ENCODE measurements around the gene SYPL1. TPM values are rescaled to one million over a fixed set of nuclear protein-coding genes. Genes with fewer than 3 reads are reported as not detected.

SYPL1 gene
- total and polyA plus RNA-seq, 2 donors (not counting 1 experiment from before 2014, with no cell fraction given): 58.5 to 130 TPM

GRCh38 chr7:106126170-106126938 is 14.2 kb upstream of the SYPL1 start:
- WGBS (ENCODE audit: insufficient coverage): no CpG with 5 or more reads among the region's 7 CpGs
- Histone ChIP-seq H3K4me2 (replicated peaks; ENCODE audit: low read depth, low read length, poor library complexity, severe bottlenecking) (peak overlapping the region; percentile 10), H3K4me1 (ENCODE audit: control insufficient read depth in 2 of 2, insufficient read depth in 2 of 2, low read length in 2 of 2) (peaks cover 7 to 9% of the 10 kb centered on the region in 2 donors), H2AFZ (ENCODE audit: insufficient read depth, low read depth, low read length, poor library complexity, severe bottlenecking) (no peak overlapping the region), H3K27me3 (replicated peaks in 1 of 4; ENCODE audit: control extremely low read depth in 1 of 4, control insufficient read depth in 3 of 4, insufficient read depth in 4 of 4, low read length in 3 of 4) (no peaks in the 10 kb centered on the region), H3K27ac (ENCODE audit: low read length in 2 of 2) (no peak overlapping the region), H3K9me3 (ENCODE audit: control extremely low read depth in 1 of 3, control insufficient read depth in 2 of 3, insufficient read depth in 1 of 3, low read length in 2 of 3) (no peaks in the 10 kb centered on the region), H3K79me2 (ENCODE audit: control insufficient read depth, insufficient read depth, low read length) (no peaks in the 10 kb centered on the region), H4K20me1 (ENCODE audit: control insufficient read depth, insufficient read depth, low read length, poor library complexity, severe bottlenecking) (no peaks in the 10 kb centered on the region), H3K9ac (ENCODE audit: low read length) (no peak overlapping the region), H3K4me3 (ENCODE audit: control extremely low read depth in 1 of 5, extremely low read depth in 1 of 5, insufficient read depth in 1 of 5, low read depth in 2 of 5, low read length in 4 of 5) (no peak overlapping the region), H3K36me3 (replicated peaks in 1 of 2; ENCODE audit: control extremely low read depth in 1 of 2, control insufficient read depth in 1 of 2, extremely low read depth in 1 of 2, insufficient read depth in 2 of 2, low read length in 1 of 2) (no peaks in the 10 kb centered on the region)
- intact Hi-C loops (cut with micrococcal nuclease): loop anchor here (1.0 kb wide), 1 partner anchor 9 kb away; no protein-coding TSS in a partner anchor
- ChIA-PET CTCF (interaction anchor here (0.7 to 2.7 kb wide), 8 partner anchors 10 to 620 kb away, joined by 3 to 22 read pairs (median 6); partner anchors contain the start of gene SYPL1), POLR2A (interaction anchor here (0.6 kb wide), 1 partner anchor 28 kb away, joined by 5 read pairs; no protein-coding TSS in a partner anchor)
- no peaks in the 10 kb centered on the region for H3K9me3 Mint-ChIP-seq (ENCODE audit: insufficient read depth)
- H3K4me1 Mint-ChIP-seq: peaks cover 18% of the 10 kb centered on the region
- no peak overlapping the region for H3K27ac Mint-ChIP-seq
- H3K4me3 Mint-ChIP-seq: no peak overlapping the region
- ATAC-seq (ENCODE audit: low read depth): peak; percentile 28
- peak; percentile 58 for DNase-seq
- H3K27me3 Mint-ChIP-seq: no peaks in the 10 kb centered on the region
- no peak for TF ChIP-seq CTCF (IDR thresholded peaks at IDR 0.05)
- TF ChIP-seq EZH2 (IDR thresholded peaks at IDR 0.05; ENCODE audit: borderline replicate concordance, insufficient read depth, low read depth, low read length, poor library complexity, severe bottlenecking): no peak

- DNase-seq (no peak), ATAC-seq (ENCODE audit: low read depth) (no peak)
- intact Hi-C loops (cut with micrococcal nuclease): no loop called here
- no peak overlapping the region for H3K27ac Mint-ChIP-seq
- Histone ChIP-seq H3K27me3 (replicated peaks in 1 of 4; ENCODE audit: control extremely low read depth in 1 of 4, control insufficient read depth in 3 of 4, insufficient read depth in 4 of 4, low read length in 3 of 4) (no peaks in the 10 kb centered on the region), H3K4me1 (ENCODE audit: control insufficient read depth in 2 of 2, insufficient read depth in 2 of 2, low read length in 2 of 2) (peaks cover 7 to 9% of the 10 kb centered on the region in 2 donors), H2AFZ (ENCODE audit: insufficient read depth, low read depth, low read length, poor library complexity, severe bottlenecking) (no peak overlapping the region), H3K79me2 (ENCODE audit: control insufficient read depth, insufficient read depth, low read length) (no peaks in the 10 kb centered on the region), H4K20me1 (ENCODE audit: control insufficient read depth, insufficient read depth, low read length, poor library complexity, severe bottlenecking) (no peaks in the 10 kb centered on the region), H3K27ac (ENCODE audit: low read length in 2 of 2) (no peak overlapping the region), H3K9ac (ENCODE audit: low read length) (no peak overlapping the region), H3K36me3 (replicated peaks in 1 of 2; ENCODE audit: control extremely low read depth in 1 of 2, control insufficient read depth in 1 of 2, extremely low read depth in 1 of 2, insufficient read depth in 2 of 2, low read length in 1 of 2) (no peaks in the 10 kb centered on the region), H3K4me3 (ENCODE audit: control extremely low read depth in 1 of 5, extremely low read depth in 1 of 5, insufficient read depth in 1 of 5, low read depth in 2 of 5, low read length in 4 of 5) (no peak overlapping the region), H3K9me3 (ENCODE audit: control extremely low read depth in 1 of 3, control insufficient read depth in 2 of 3, insufficient read depth in 1 of 3, low read length in 2 of 3) (no peaks in the 10 kb centered on the region), H3K4me2 (replicated peaks; ENCODE audit: low read depth, low read length, poor library complexity, severe bottlenecking) (no peak overlapping the region)
- H3K9me3 Mint-ChIP-seq (ENCODE audit: insufficient read depth): no peaks in the 10 kb centered on the region
- ChIA-PET POLR2A (no interaction called here), CTCF (interaction anchor here (1.3 to 2.7 kb wide), 6 partner anchors 9 to 84 kb away, joined by 4 to 22 read pairs (median 8); partner anchors contain the start of gene SYPL1)
- no peak overlapping the region for H3K4me3 Mint-ChIP-seq
- TF ChIP-seq EZH2 (IDR thresholded peaks at IDR 0.05; ENCODE audit: borderline replicate concordance, insufficient read depth, low read depth, low read length, poor library complexity, severe bottlenecking): no peak
- no peak for TF ChIP-seq CTCF (IDR thresholded peaks at IDR 0.05)
- no peaks in the 10 kb centered on the region for H3K27me3 Mint-ChIP-seq
- 94% methylated on average over 4 of the region's 4 CpGs for WGBS (ENCODE audit: insufficient coverage)
- peaks cover 19% of the 10 kb centered on the region for H3K4me1 Mint-ChIP-seq
These were observed 13.3 kb upstream of the SYPL1 start for GRCh38 chr7:106125417-106125816.

Measured in B cell (primary cell).